Activated CD8-positive, alpha-beta T cell treated with anti-CD3 and anti-CD28 coated beads for 36 hours (primary cell): ENCODE data around the gene THADA. TPM values are rescaled to one million over a fixed set of nuclear protein-coding genes. Genes with fewer than 3 reads are reported as not detected.

Experiments used
- ATAC-seq: fragments of 200-7000 bp; cut with Tn5 transposase; one replicate; pipeline ENCODE4 v1.10.0; 2021; ENCODE audit warnings: mild to moderate bottlenecking, moderate library complexity
- CTCF ChIA-PET: fragments of 350-600 bp; sonication (Branson Sonifier 250); formaldehyde crosslinking; loops from one replicate; lab custom pipeline; 2021; ENCODE audit warnings: antibody characterized with exemption; lab: Charles Lee
- POLR2A ChIA-PET: fragments of 350-600 bp; sonication (Branson Sonifier 250); formaldehyde crosslinking; loops from one replicate; lab custom pipeline; 2021; ENCODE audit warnings: antibody characterized with exemption; lab: Charles Lee
- DNase-seq: peaks from one replicate; pipeline ENCODE4 v3.0.0-alpha.2; 2020
- H3K27ac Mint-ChIP-seq: one replicate; pipeline ENCODE4 v1.8.0; 2021; ENCODE audit warnings: mild to moderate bottlenecking, mixed read lengths
- H3K27me3 Mint-ChIP-seq: one replicate; pipeline ENCODE4 v1.8.0; 2021; ENCODE audit warnings: mixed read lengths
- H3K36me3 Mint-ChIP-seq: one replicate; pipeline ENCODE4 v1.8.0; 2021; ENCODE audit warnings: low read depth, mixed read lengths
- H3K4me1 Mint-ChIP-seq: one replicate; pipeline ENCODE4 v1.8.0; 2021; ENCODE audit warnings: low read depth, mixed read lengths
- H3K4me3 Mint-ChIP-seq: one replicate; pipeline ENCODE4 v1.8.0; 2021; ENCODE audit warnings: mild to moderate bottlenecking, moderate library complexity, mixed read lengths
- H3K9me3 Mint-ChIP-seq: one replicate; pipeline ENCODE4 v1.8.0; 2021; ENCODE audit warnings: mixed read lengths
- CTCF ChIP-seq: fragments of 200-600 bp; IDR thresholded peaks from one replicate; pipeline ENCODE4 v1.8.0; 2022; ENCODE audit warnings: antibody characterized with exemption, mild to moderate bottlenecking
- intact Hi-C: fragments of 100-400 bp; cut with micrococcal nuclease; formaldehyde crosslinking; loops from one replicate; pipeline ENCODE4 v1.10.0; 2022
- total RNA-seq, 2 experiments: library from RNA; stranded (reverse); gene quantifications; one replicate each; pipeline ENCODE4 v1.2.3, GENCODE V29; 2021

Gene THADA
- total RNA-seq, 2 experiments from 2014 or later: 31.3 to 31.6 TPM

GRCh38 chr2:43560231-43560547, 35.6 kb downstream of the THADA start:
- no peak for DNase-seq
- CTCF ChIA-PET: interaction anchor here (0.9 to 1.9 kb wide), 3 partner anchors 10 to 20 kb away, joined by 3 to 12 read pairs (median 3); no protein-coding TSS in a partner anchor
- TF ChIP-seq CTCF: no peak
- no peaks in the 10 kb centered on the region for H3K9me3 Mint-ChIP-seq
- ATAC-seq: no peak
- no peaks in the 10 kb centered on the region for H3K27me3 Mint-ChIP-seq
- no peak overlapping the region for H3K4me3 Mint-ChIP-seq
- peaks cover 33% of the 10 kb centered on the region for H3K4me1 Mint-ChIP-seq
- intact Hi-C loops: loop anchor here (1.0 kb wide), 1 partner anchor 10 kb away; no protein-coding TSS in a partner anchor
- peaks cover 41% of the 10 kb centered on the region for H3K36me3 Mint-ChIP-seq
- no peak overlapping the region for H3K27ac Mint-ChIP-seq
- POLR2A ChIA-PET: interaction anchor here (0.9 to 2.1 kb wide), 3 partner anchors 10 to 136 kb away, joined by 3 to 6 read pairs (median 5); partner anchors contain the start of gene THADA

DNA sequence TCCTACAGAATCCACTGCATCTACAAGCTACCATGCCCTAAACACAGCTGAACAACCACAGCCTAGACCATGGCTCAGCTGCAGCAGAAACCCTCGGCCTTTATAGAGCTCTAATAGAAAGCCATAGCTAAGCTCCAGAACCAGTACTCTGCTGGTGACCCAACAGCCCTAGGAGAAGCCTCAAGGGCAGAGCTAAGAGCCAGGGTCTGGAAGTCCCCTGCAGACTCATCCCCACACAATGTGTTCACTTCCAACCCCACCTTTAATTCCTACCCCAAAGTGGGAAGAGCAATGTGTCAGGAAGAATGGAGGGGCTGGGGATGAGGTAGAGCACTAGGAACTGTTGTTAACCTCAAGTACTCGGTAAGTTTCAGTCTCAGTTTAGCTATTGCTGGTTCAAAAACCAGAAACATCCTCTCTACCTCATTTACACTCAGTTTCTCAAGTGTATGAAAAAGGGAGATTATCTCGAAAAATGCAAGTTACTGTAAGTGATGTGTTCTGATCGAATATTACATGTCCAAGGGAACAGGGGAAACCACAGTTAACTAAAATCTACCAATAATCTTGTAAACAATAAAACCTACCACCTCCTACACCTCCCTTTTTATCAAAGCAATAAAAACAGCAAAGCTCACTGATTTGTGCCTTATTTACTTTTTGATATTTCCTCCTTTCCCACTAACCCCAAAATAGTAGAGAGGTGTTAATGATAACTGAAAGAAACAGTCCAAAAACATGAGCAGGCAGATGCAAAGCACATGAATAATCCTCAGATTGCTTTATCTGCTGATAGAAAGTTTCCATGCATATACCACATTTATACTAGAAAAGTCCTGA, 36.2 kb downstream of the THADA start:
- CTCF ChIA-PET: interaction anchor here (0.9 to 1.9 kb wide), 4 partner anchors 10 to 38 kb away, joined by 3 to 12 read pairs (median 3); no protein-coding TSS in a partner anchor
- intact Hi-C loops: loop anchor here (1.0 kb wide), 1 partner anchor 11 kb away; no protein-coding TSS in a partner anchor
- H3K27me3 Mint-ChIP-seq: no peaks in the 10 kb centered on the region
- H3K9me3 Mint-ChIP-seq: no peaks in the 10 kb centered on the region
- ATAC-seq (peak; percentile 81), DNase-seq (peak; percentile 16)
- no peak for TF ChIP-seq CTCF
- H3K4me3 Mint-ChIP-seq: no peak overlapping the region
- peaks cover 40% of the 10 kb centered on the region for H3K36me3 Mint-ChIP-seq
- POLR2A ChIA-PET: interaction anchor here (0.9 to 2.1 kb wide), 4 partner anchors 10 to 332 kb away, joined by 3 to 6 read pairs (median 4); partner anchors contain the start of gene THADA
- H3K27ac Mint-ChIP-seq: peak overlapping the region; percentile 82
- peaks cover 33% of the 10 kb centered on the region for H3K4me1 Mint-ChIP-seq

GRCh38 chr2:43557196-43557595, 38.6 kb downstream of the THADA start:
- TF ChIP-seq CTCF: no peak
- peaks cover 23% of the 10 kb centered on the region for H3K4me1 Mint-ChIP-seq
- intact Hi-C loops: no loop called here
- DNase-seq (no peak), ATAC-seq (no peak)
- H3K4me3 Mint-ChIP-seq: no peak overlapping the region
- H3K27ac Mint-ChIP-seq: no peak overlapping the region
- H3K9me3 Mint-ChIP-seq: no peaks in the 10 kb centered on the region
- ChIA-PET POLR2A (interaction anchor here (0.6 kb wide), 1 partner anchor 301 kb away, joined by 5 read pairs; no protein-coding TSS in a partner anchor), CTCF (interaction anchor here (0.9 to 3.1 kb wide), 4 partner anchors 10 to 73 kb away, joined by 3 to 18 read pairs (median 8); no protein-coding TSS in a partner anchor)
- no peaks in the 10 kb centered on the region for H3K27me3 Mint-ChIP-seq
- peaks cover 35% of the 10 kb centered on the region for H3K36me3 Mint-ChIP-seq

- CTCF ChIA-PET: interaction anchor here (0.9 to 3.1 kb wide), 5 partner anchors 11 to 72 kb away, joined by 3 to 18 read pairs (median 3); no protein-coding TSS in a partner anchor
- DNase-seq: no peak
- intact Hi-C loops: no loop called here
- H3K4me3 Mint-ChIP-seq: no peak overlapping the region
- peaks cover 19% of the 10 kb centered on the region for H3K4me1 Mint-ChIP-seq
- no peak for ATAC-seq
- H3K27me3 Mint-ChIP-seq: no peaks in the 10 kb centered on the region
- H3K36me3 Mint-ChIP-seq: peaks cover 35% of the 10 kb centered on the region
- POLR2A ChIA-PET: interaction anchor here (0.6 kb wide), 1 partner anchor 14 kb away, joined by 3 read pairs; no protein-coding TSS in a partner anchor
- H3K9me3 Mint-ChIP-seq: no peaks in the 10 kb centered on the region
- H3K27ac Mint-ChIP-seq: no peak overlapping the region
- no peak for TF ChIP-seq CTCF
These were observed 39.6 kb downstream of the THADA start for GRCh38 chr2:43556256-43556655.
